H1 (cell line): ENCODE results near the gene RSKR. TPM values are rescaled to one million over a fixed set of nuclear protein-coding genes. Genes with fewer than 3 reads are reported as not detected.
A peak's percentile ranks its signal among the peaks of the same experiment; 100 is the strongest.

Source experiments
- BCL11A ChIP-seq, 2 experiments: IDR thresholded peaks; one replicate each; pipeline ENCODE4 v1.6.1; 2011; ENCODE audit warnings: low read depth in 2 of 2, low read length in 2 of 2, mild to moderate bottlenecking in 2 of 2
- CHD2 ChIP-seq: IDR thresholded peaks from 2 replicates; pipeline ENCODE4 v1.6.1; 2012; ENCODE audit warnings: low read length, improper control_type of control experiment
- CTBP2 ChIP-seq: IDR thresholded peaks from 2 replicates; pipeline ENCODE4 v1.7.0; 2011; ENCODE audit warnings: borderline replicate concordance, mild to moderate bottlenecking, moderate library complexity, mixed read lengths, low read length; ENCODE audit not compliant: insufficient read depth, insufficient read length
- GABPA ChIP-seq: IDR thresholded peaks from 2 replicates; pipeline ENCODE4 v1.6.1; 2011; ENCODE audit warnings: mild to moderate bottlenecking, low read length, moderate library complexity, borderline replicate concordance; ENCODE audit not compliant: insufficient read depth
- HDAC2 ChIP-seq, 2 experiments: fragments of 300-600 bp in 1 of 2; sonication (generic) in 1 of 2; IDR thresholded peaks; 2 replicates each; pipeline ENCODE4 v1.6.1; 2011 to 2012; ENCODE audit warnings: low read depth in 2 of 2, low read length in 2 of 2, mild to moderate bottlenecking in 2 of 2, moderate library complexity in 2 of 2, borderline replicate concordance in 1 of 2, inconsistent platforms in 1 of 2
- JUN ChIP-seq: IDR thresholded peaks from 2 replicates; pipeline ENCODE4 v1.6.1; 2011; ENCODE audit warnings: low read depth, mild to moderate bottlenecking, improper control_type of control experiment, low read length
- JUND ChIP-seq: IDR thresholded peaks from 2 replicates; pipeline ENCODE4 v1.6.1; 2011; ENCODE audit warnings: mild to moderate bottlenecking, improper control_type of control experiment, low read length
- MAFK ChIP-seq: IDR thresholded peaks from 2 replicates; pipeline ENCODE4 v1.6.1; 2012; ENCODE audit warnings: low read depth, mild to moderate bottlenecking, improper control_type of control experiment, low read length
- RXRA ChIP-seq: IDR thresholded peaks from 2 replicates; pipeline ENCODE4 v1.6.1; 2011; ENCODE audit warnings: low read depth, mild to moderate bottlenecking, low read length, moderate library complexity; ENCODE audit not compliant: insufficient read depth
- SIX5 ChIP-seq: IDR thresholded peaks from 2 replicates; pipeline ENCODE4 v1.6.1; 2011; ENCODE audit warnings: mild to moderate bottlenecking, low read depth, low read length
- SP1 ChIP-seq: IDR thresholded peaks from 2 replicates; pipeline ENCODE4 v1.6.1; 2011; ENCODE audit warnings: low read depth, low read length
- TCF12 ChIP-seq: IDR thresholded peaks from 2 replicates; pipeline ENCODE4 v1.6.1; 2011; ENCODE audit warnings: low read depth, mild to moderate bottlenecking, low read length
- polyA plus RNA-seq, 7 experiments: library from polyadenylated mRNA; depleted of rRNA in 3 of 7; stranded (reverse) in 5 of 7; unstranded in 2 of 7; fragments of >200 nt in 5 of 7; fragments of 200-250 nt in 2 of 7; gene quantifications; 1 replicate in 5 of 7; 2 replicates in 1 of 7; 4 replicates in 1 of 7; pipeline versions ENCODE4 v1.2.1 to v1.2.3, GENCODE V29; 2011 to 2013; ENCODE audit warnings: missing spikeins in 2 of 7, mixed read lengths in 2 of 7
- total RNA-seq: library from RNA; stranded (reverse); fragmentation: NEBNext Ultra II Directional; extraction: Animal tissue kit (Norgen Biotek cat#: 25700); gene quantifications from 2 replicates; pipeline ENCODE4 v1.2.1, GENCODE V29; 2021

The RSKR gene
- total and polyA plus RNA-seq, 2 of the 8 experiments (the other 6 are each of a cell fraction or from before 2014, with no cell fraction given), result 24.1 to 28.5 TPM

- TF ChIP-seq MAFK (no peak), BCL11A (IDR thresholded peaks at IDR 0.05; ENCODE audit: low read depth in 2 of 2, low read length in 2 of 2) (no peak), SIX5 (no peak), JUND (no peak), HDAC2 (IDR thresholded peaks at IDR 0.05; ENCODE audit: borderline replicate concordance in 1 of 2, low read depth in 2 of 2, low read length in 2 of 2) (no peak; a peak in 1 of 4 replicates), TCF12 (no peak), RXRA (no peak), CTBP2 (no peak), CHD2 (no peak), JUN (no peak), GABPA (no peak), SP1 (peak; percentile 55; the same call in 1 of the 2 replicates)
- TF ChIP-seq, all 59 proteins: peak for 17
Measured at GRCh38 chr17:28644787-28645575, 31.0 kb upstream of the RSKR start, which contains the start of gene BLTP2 (continued).
